ENCODE results near the gene DHX34.
"Not testable (repeated sequence)": the region's sequence is repeated elsewhere in the genome, so short reads cannot be mapped to it uniquely, and the experiment has no call there.

DHX34 gene

DNA sequence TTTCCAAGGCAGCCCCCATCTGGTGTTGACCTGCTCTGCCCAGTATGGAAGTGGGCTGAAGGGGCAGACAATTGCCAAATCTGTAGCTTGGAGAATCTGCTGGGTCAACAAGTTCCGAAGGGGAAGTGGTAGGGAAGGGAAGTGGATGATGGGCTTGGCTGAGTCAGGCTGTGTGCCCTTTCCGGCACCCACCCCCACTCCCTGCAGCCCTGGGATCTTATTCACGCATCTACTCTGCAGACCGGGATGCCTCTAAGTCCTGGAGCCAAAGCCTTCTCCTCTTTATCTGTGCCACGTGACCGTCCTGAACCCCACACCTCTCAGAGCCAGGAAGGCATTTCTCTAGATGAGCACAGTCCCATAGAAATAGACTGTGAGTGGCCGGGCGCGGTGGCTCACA is 24.6 kb upstream of the DHX34 start:
- FAIRE-seq: no peak

DNA sequence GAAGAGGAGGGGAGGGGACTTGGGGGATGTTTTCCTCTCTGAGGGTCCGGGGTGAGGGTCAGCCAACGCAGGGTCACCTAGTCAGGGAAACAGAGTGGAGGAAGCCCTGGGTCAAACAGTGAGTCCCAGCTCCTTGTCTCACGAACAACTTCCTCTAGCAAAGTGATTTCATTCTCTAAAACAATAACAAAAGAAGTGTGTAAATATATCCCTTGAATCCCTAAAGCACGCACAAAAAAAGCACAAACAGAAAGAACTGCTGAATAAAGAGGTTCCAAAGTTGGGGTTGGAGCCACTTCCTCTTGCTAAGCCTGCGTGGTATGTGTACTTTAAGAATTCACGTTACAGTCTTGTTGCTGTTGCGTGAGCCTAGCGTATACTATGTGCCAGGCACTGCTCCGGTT is 18.6 kb upstream of the DHX34 start:
- no peak for FAIRE-seq

DNA sequence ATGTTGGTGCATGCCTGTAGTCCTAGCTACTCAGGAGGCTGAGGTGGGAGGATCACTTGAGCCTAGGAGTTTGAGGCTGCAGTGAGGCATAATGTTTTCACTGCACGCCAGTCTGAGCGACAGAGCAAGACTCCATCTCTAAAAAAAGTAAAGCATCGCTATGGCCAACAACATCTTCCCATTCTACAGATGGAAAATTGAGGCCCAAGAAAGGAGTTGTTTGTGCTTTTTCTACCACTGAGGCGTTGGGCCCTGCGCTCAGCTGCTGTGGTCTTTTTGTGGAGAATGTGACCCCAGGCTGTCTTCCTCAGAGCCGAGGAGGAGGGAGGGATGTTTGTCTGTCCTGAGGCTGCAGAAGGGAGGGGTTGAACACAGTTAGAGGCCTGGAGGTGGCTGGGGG is 17.6 kb upstream of the DHX34 start:
- no peak for FAIRE-seq

DNA sequence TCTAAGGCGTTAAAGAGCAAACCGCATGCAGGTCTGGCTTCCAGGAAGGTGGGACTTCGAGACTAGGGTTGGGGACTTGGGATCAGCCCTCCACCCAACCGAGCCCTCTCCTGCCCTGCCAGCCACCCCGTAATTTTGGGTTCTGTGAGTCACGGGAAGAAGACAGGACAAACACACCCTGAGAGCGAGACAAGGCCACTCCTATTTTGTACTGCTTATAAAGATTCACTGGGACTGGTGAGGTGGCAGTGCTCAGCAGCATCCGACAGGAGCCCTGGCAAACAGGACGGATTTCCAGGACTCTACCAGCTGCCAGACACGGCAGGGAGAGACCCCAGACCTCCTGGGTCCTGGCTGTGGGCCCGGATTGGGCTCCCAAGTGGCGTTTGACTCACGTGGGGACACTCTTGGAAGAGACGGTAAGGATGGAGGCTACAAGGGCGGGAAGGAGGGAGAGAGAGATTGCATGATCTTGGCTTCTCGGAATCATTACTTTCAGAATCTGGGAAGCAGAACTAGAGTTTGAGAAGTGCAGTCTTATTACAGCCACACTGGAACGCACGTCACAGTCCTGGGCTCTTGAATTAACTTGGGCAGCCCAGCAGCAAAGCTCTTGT is 17.1 kb upstream of the DHX34 start, which contains the start of gene C5AR2:
Gene C5AR2 (plus strand): TSS at position 245 of the 617 bp plus-strand sequence. CDS start 8,625 bp downstream, outside the sequence.
- FAIRE-seq: no peak

DNA sequence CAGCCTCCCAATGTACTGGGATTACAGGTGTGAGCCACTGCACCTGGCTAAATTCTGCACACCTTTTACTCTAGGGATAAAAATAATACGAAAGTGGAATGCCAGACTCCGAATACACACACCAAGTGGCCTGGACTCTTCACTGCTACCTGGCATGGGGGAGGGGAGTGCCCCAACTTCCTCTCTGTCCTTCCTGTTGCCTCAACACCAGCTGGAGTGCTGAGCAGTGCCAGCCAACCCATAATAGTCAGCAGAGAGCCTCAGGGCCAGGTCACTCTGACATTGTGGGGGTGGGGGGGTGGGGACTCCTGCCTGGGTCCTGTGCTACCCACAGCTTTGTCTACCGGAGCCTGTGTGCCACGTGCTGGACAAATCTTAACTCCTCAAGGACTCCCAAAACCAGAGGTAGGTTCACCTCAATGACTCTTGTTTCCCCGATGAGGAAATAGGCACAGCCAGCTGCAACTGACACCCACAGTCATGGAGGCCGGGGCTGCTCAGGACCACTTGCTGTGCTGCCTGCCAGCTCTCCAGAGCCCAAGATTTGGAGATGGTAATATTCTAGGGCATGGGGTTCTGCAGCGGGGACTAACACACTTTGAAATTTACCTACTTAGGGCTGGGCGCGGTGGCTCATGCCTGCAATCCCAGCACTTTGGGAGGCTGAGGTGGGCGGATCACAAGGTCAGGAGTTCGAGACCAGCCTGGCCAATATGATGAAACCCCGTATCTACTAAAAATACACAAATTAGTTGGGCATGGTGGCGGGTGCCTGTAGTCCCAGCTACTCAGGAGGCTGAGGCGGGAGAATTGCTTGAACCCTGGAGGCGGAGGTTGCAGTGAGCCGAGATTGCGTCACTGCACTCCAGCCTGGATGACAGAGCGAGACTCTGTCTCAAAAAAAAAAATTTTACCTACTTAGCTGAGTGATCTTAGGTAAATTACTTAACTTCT is 12.1 kb upstream of the DHX34 start:
- FAIRE-seq: not testable (repeated sequence)

DNA sequence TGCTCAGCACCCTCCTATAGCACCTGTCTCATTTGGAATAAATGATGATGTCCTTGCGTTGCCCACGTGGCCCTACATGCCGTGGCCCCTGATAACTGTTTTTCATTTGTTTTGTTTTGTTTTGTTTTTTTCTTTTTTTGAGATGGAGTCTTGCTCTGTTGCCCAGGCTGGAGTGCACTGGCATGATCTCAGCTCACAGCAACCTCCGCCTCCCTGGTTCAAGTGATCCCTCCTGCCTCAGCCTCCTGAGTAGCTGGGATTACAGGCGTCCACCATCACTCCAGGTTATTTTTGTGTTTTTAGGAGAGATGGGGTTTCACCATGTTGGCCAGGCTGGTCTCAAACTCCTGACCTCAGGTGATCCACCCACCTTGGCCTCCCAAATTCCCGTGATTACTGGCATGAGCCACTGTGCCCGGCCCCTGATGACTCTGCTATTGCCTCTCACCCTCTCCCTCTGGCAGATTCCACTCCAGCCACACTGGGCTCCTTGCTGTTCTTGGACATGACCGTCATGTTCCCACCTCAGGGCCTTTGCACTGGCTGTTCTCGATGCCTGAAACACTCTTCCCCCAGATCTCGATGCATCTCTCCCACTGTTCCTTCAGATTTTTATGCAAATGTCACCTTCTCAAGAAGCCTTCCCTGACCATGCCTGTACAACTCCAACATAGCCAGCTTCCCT is 9.8 kb upstream of the DHX34 start:
- FAIRE-seq: no peak

DNA sequence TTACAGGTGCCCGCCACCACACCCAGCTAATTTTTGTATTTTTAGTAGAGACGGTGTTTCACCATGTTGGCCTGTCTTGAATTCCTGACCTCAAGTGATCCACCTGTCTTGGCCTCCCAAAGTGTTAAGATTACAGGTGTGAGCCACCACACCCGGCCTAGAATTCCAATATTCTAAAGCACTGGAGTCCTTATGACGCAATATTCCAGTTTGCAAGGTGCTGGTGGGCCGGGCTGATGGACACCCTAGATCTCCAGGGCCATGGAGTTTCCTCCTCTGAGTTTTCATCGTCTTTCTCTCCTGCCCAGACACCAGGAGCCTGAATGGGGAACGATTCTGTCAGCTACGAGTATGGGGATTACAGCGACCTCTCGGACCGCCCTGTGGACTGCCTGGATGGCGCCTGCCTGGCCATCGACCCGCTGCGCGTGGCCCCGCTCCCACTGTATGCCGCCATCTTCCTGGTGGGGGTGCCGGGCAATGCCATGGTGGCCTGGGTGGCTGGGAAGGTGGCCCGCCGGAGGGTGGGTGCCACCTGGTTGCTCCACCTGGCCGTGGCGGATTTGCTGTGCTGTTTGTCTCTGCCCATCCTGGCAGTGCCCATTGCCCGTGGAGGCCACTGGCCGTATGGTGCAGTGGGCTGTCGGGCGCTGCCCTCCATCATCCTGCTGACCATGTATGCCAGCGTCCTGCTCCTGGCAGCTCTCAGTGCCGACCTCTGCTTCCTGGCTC is 8.5 kb upstream of the DHX34 start:
- FAIRE-seq: no peak

DNA sequence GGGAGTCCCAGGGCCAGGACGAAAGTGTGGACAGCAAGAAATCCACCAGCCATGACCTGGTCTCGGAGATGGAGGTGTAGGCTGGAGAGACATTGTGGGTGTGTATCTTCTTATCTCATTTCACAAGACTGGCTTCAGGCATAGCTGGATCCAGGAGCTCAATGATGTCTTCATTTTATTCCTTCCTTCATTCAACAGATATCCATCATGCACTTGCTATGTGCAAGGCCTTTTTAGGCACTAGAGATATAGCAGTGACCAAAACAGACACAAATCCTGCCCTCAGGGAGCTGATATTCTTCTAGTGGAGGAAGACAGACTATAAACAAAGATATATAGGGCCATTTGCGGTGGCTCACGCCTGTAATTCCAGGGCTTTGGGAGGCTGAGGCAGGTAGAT is 7.4 kb upstream of the DHX34 start:
- no peak for FAIRE-seq

DNA sequence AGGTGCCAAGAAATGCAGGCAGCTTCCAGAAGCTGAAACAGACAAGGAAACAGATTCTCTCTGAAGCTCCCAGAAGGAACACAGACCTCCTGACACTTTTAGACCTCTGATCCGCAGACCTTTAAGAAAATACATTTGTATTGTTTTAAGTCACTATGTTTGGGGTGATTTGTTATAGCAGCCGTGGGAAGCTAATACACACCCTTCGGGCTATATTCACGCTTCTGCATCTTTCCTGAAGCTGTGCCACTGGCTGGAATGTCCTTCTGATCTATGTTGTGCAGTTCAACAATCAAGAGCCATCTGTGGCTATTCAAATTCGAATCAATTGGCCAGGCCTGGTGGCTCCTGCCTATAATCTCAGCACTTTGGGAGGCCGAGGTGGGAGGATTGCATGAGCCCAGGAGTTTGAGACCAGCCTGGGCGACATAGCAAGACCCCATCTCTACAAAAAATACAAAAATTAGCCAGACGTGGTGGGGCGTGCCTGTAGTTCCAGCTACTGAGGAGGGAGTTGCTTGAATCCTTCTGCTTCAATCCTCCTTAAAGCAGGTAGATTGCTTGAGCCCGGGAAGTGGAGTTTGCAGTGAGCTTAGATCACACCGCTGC is 5.8 kb upstream of the DHX34 start:
- no peak for FAIRE-seq

DNA sequence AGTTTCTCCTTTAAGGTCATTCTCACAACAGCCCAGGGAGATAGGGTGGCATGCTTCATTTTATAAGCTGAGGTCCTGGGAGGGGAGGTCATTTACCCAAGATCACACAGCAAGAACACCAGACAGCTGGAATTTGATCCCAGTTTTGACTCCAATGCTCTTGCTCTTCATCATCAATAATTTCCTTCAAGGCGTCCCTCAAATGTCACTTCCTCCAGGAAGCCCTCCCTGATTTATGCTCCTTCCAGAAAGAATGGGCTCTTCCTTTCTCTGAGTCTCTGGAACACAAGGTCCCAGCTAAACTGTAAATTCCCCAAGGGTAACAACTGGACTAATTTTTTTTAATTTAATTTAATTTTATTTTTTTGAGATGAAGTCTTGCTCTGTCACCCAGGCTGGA is 4.7 kb upstream of the DHX34 start:
- FAIRE-seq: no peak

DNA sequence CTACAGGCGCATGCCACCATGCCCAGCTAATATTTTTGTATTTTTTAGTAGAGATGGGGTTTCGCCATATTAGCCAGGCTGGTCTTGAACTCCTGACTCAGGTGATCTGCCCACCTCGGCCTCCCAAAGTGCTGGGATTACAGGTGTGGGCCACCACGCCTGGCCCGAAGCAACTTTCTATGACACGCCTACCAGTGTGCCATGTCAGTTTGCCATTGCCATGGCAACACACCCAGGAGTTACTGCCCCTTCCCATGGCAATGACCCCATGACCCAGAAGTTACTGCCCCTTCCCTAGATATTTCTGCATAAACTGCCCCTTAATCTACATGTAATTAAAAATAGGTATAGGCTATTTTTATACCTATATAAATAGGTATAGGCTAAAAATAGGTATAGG is 3.1 kb upstream of the DHX34 start:
- FAIRE-seq: not testable (repeated sequence)

DNA sequence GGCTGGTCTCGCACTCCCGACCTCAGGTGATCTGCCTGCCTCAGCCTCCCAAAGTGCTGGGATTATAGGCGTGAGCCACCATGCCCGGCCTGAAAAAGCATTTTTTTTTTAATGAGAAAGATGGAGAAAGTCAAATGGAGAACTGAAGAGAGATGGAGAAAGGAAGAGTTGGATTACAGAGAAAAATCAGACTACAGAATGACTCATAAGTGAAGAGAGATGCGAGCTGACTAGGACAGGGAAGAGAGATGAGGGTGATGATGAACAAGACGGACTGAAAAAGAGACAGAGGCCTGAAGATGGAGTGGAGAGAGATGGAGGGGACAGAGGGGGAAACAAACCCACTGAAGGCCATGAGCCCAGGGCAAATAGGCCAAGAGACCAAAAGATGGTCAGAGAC is 1.5 kb downstream of the DHX34 start:
- no peak for FAIRE-seq

DNA sequence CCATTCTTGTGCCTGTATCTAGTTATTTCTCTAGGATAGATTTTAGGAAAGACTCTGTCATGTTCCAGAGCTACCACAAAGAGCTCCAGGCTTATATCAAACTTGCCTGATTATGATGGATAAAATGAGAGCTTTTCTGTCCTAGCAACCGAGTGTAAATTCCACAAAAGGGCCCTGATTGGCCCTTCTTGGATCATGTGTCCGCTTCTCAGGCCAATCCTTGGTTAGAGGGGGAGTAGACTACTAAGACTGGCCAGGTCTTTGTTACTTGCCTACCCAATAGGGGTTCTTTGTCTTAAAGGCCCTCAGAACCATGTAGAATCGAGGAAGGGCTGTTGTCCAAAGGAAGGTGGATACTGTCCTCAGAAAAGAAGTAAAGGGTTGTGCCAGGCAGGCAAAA is 2.4 kb downstream of the DHX34 start:
- FAIRE-seq: peak; percentile 14

DNA sequence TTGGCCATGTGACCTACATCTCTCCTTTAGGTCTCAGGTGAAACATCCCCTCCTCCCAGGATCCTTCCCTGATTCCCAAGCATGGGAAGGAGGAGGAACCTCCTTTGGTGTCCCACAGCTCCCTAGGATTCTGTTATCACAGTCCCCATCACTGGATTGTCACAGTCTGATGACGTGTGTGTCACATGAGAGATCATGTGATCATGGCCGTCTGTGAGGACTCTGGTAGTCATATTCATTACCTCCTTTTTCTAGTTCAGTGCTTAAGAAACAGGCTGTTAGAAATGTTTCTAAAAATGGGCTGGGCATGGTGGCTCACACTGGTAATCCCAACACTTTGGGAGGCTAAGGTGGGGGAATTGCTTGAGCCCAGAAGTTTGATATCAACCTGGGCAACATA is 3.0 kb downstream of the DHX34 start:
- FAIRE-seq: no peak

DNA sequence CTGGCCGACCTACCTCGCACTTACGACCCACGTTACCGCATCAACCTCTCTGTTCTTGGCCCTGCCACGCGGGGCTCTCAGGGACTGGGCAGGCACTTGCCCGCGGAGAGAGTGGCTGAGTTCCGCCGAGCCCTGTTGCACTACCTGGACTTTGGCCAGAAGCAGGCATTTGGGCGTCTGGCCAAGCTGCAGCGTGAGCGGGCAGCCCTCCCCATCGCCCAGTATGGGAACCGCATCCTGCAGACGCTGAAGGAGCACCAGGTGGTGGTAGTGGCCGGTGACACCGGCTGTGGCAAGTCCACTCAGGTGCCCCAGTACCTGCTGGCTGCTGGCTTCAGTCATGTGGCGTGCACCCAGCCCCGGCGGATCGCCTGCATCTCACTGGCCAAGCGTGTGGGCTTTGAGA is 4.2 kb downstream of the DHX34 start:
- FAIRE-seq: no peak

DNA sequence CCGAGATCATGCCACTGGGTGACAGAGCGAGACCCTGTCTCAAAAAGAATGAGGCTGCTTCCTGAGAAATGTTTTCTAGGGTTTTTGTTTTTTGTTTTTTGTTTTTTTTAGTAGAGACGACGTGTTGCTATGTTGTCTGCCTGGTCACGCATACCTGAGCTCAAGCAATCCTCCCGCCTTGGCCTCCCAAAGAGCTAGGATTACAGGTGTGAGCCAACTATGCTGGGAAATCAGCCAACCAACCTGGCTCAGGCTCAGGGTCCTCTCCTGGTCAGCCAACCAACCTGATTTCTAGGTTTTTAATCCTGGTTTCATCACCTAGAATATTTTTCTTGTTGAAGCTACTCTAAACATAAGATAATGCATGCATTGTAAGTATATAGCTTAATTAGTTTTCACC is 7.8 kb downstream of the DHX34 start:
- no peak for FAIRE-seq

DNA sequence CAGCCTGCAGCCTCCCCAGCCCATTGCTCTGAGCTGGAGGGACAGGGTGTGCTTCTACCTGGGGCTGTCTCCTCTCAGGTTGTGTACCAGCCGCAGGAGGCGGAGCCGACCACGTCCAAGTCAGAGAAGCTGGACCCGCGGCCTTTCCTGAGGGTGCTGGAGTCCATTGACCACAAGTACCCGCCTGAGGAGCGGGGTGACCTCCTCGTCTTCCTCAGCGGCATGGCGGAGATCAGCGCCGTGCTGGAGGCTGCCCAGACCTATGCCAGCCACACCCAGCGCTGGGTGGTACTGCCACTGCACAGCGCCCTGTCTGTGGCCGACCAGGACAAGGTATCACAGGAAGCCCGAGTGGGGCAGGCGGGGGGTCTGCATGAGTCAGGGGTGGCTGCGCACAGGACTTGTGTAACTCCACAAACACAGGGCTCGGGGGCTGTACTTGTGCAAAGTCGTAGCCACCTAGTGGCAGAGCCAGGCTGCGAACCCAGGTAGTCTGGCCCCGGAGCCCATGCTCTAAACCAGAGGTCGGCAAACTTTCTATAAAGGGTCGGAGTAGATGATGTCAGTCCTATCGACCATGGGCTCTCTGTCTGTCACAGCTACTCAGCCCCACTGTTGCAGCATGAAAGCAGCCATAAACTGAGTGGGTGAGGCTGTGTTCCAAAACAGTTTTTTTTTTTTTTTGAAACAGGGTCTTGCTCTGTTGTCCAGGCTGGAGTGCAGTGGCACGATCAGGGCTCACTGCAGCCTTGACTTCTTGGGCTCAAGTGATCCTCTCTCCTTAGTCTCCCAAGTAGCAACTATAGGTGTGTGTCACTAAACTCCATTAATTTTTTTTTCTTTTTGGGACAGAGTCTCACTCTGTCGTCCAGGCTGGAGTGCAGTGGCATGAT is 8.9 kb downstream of the DHX34 start:
- no peak for FAIRE-seq

DNA sequence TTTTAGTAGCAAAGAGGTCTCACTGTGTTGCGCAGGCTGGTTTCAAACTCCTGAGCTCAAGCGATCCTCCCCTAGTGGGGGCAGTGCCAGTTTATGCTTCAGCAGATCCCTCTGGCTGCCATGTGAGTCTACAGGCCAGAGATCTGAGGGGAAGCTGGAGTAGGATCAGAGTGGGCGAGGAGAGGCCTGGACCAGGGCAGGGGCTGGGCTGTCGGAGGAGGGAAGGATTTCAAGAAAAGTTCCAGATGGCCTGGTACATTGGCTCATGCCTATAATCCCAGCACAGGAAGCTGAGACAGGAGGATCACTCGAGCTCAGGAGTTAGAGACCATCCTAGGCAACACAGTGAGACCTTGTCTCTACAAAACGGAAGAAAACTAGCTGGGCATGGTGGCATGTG is 9.8 kb downstream of the DHX34 start:
- no peak for FAIRE-seq

DNA sequence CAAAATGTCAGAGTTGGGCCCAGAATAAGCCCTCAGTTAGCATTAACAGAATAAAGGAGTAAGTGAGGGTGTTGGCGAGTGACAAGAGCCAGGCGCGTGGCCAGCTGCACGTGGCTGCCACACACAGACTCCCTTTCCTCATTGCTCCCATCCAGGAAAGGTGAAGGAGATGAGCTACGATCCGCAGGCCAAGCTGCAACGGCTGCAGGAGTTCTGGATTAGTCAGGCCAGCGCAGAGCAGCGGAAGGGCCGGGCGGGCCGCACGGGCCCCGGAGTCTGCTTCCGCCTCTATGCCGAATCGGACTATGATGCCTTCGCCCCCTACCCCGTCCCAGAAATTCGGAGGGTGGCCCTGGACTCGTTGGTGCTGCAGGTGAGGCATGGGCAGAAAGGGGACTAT is 13.2 kb downstream of the DHX34 start:
- FAIRE-seq: no peak

DNA sequence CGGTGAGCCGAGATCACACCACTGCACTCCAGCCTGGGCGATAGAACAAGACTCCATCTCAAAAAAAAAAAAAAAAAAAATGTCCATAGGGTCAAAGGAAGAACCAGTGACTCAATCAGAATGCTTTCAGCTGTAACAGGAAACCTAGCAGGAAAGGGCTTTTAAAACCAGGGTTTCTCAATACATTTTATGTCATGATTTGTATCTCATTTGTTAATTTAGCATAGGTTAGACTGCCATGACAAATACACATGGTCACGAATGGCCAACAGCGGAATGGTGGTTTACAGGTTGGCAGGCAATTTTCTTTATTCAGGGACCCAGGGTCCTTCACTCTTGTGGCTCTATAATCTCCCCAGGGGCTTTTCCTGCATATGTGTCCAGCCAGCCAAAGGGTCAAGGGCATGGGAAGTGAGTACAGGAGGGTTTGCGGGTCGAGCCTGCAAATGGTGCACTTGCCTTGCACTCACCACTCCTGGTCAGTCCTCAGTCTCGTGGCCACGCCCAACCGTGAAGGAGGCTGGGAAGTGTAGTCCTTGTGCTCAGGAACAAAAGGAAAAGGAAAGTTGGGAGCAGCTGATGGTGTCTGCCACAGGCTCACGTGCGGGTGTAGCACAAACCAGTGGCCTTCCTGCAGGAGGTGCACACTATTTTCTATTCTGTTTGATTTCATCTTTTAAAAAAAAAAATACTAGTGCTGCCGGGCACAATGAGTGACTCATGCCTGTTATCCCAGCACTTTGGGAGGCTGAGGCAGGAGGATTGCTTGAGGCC is 14.8 kb downstream of the DHX34 start:
- FAIRE-seq: no peak

DNA sequence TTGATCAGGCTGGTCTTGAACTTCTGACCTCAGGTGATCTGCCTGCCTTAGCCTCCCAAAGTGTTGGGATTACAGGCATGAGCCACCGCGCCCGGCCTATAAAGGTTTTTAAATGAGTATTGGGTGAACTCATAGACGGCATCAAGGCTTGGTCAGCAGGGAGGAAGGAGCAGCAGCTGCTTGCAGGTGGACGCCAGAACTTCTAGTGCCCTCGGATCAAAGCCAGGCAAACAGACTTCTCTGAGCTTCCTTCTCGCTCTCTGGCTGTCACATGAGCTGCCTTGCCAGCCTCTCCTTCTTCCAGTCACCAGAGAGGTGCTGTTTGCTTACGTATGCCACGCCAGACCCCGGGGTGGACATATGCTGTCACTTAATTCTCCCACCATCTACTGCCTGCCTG is 16.3 kb downstream of the DHX34 start:
- FAIRE-seq: not testable (repeated sequence)

All from A204.1 (cell line).